HUES48 (cell line): ENCODE results near the gene TSEN54.
A peak's percentile ranks its signal among the peaks of the same experiment; 100 is the strongest.

Experiments used
- H3K27ac ChIP-seq: one replicate; pipeline ENCODE4 v1.7.0; 2013; ENCODE audit warnings: low read depth, low read length, inconsistent platforms
- H3K27me3 ChIP-seq: 2 replicates; pipeline ENCODE4 v1.6.1; 2013; ENCODE audit warnings: mild to moderate bottlenecking, low read length; ENCODE audit not compliant: control insufficient read depth, insufficient read depth
- H3K36me3 ChIP-seq: 2 replicates; pipeline ENCODE4 v1.6.1; 2013; ENCODE audit warnings: low read length; ENCODE audit not compliant: control insufficient read depth, insufficient read depth
- H3K4me1 ChIP-seq: 2 replicates; pipeline ENCODE4 v1.6.1; 2013; ENCODE audit warnings: mild to moderate bottlenecking, low read length; ENCODE audit not compliant: control insufficient read depth, insufficient read depth
- H3K4me3 ChIP-seq: 2 replicates; pipeline ENCODE4 v1.5.1; 2013; ENCODE audit warnings: mild to moderate bottlenecking, low read depth, low read length
- H3K9ac ChIP-seq: 2 replicates; pipeline ENCODE4 v1.6.1; 2013; ENCODE audit warnings: mild to moderate bottlenecking, low read depth, low read length, moderate library complexity
- H3K9me3 ChIP-seq: 2 replicates; pipeline ENCODE4 v1.6.1; 2013; ENCODE audit warnings: low read length; ENCODE audit not compliant: control insufficient read depth, insufficient read depth

TSEN54 gene

DNA sequence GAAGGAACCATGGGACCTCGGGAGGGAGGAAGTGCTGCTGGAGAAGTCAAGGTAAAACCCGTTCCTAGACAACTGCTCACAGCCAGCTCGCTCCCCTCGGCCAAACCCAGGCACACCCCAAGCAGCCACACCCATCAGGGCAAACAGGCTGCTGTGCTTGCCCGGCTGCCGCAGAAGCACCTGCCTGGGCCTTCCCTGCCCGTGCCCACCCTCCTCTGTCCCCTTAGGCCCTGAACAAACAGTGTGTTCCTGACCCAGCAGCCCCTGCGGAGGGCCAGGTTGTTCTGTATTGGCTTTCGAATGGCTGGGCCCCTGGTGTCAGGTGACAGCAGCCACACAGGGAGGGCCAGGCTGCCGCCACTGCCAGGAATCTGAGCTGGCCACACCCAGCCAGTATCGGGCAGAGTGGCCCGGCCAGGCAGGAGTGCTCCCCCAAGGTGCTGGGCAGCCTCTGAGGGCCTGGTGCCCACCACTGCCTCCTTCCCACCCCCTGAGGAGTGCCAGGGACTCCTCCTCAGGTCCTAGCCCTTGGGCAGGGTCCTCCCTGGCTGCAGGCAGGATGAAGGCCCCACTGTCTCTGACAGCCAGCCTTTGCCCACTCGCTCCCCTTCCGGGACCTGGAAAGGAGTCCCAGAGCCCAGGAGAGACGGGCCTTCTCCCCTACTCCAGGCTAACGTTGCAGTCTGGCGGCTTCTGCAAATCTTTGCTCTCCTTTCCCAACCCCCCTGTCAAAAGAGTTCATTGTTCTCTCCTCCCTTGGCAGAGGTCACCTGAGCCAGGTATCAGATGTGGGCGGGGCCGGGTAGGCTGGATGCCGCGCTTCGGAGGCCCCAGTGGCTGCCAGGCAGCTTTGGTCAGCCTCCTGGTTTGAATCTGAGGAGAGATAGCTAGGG is 33.2 kb downstream of the TSEN54 start:
- H3K27me3 ChIP-seq, result no peaks in the 10 kb centered on the region
- H3K4me3 ChIP-seq, result peak overlapping the region; percentile 53
- no peaks in the 10 kb centered on the region for H3K9me3 ChIP-seq
- peak overlapping the region; percentile 75 for H3K27ac ChIP-seq
- peaks cover 23% of the 10 kb centered on the region; the same call in 1 of the 2 replicates for H3K4me1 ChIP-seq
- H3K36me3 ChIP-seq, result no peaks in the 10 kb centered on the region; the same call in 1 of the 2 replicates
- no peak overlapping the region for H3K9ac ChIP-seq

DNA sequence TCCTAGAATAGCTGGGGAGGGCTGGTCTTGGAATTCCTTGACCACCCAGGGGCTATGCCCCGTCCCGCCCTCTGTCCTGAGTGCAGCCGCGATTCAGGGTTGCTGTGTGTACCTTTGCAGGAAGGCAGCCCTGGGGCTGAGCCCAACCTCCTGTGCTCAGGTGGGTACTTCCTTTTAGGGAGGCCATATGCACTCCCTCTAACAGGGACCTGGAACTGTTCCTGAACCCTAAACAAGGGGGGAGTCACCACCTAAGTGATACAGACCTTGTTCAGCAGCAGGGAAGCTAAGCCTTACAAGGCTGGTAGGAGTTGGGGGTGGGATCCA is 33.8 kb downstream of the TSEN54 start:
- Histone ChIP-seq H3K9me3 (no peaks in the 10 kb centered on the region), H3K27me3 (no peaks in the 10 kb centered on the region), H3K9ac (no peak overlapping the region), H3K4me3 (peak overlapping the region; percentile 53; the same call in 1 of the 2 replicates), H3K4me1 (peaks cover 23% of the 10 kb centered on the region; the same call in 1 of the 2 replicates), H3K27ac (peak overlapping the region; percentile 75), H3K36me3 (no peaks in the 10 kb centered on the region; the same call in 1 of the 2 replicates)

DNA sequence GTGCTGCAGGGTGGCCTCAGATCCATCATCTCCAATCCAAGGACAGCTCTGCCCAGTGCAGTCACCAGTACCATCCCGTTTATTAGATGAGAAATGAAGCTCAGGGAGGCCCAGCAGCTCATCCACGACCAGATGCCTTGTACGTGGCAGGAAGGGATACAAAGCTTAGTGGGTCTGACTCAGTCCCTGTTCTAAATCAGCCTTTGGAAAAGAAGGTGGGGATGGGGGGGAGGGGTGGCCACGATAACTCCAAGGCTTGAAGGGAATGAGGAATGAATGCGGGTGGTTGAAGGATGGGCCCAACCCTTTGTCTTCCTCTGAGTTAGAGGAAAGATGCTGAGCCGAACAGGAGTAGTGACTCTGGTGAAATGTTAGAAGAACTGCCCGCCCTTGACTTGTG is 34.9 kb downstream of the TSEN54 start:
- Histone ChIP-seq H3K9me3 (no peaks in the 10 kb centered on the region), H3K27ac (no peak overlapping the region), H3K4me1 (peaks cover 23% of the 10 kb centered on the region; the same call in 1 of the 2 replicates), H3K36me3 (no peaks in the 10 kb centered on the region), H3K27me3 (no peaks in the 10 kb centered on the region), H3K9ac (no peak overlapping the region), H3K4me3 (no peak overlapping the region)

DNA sequence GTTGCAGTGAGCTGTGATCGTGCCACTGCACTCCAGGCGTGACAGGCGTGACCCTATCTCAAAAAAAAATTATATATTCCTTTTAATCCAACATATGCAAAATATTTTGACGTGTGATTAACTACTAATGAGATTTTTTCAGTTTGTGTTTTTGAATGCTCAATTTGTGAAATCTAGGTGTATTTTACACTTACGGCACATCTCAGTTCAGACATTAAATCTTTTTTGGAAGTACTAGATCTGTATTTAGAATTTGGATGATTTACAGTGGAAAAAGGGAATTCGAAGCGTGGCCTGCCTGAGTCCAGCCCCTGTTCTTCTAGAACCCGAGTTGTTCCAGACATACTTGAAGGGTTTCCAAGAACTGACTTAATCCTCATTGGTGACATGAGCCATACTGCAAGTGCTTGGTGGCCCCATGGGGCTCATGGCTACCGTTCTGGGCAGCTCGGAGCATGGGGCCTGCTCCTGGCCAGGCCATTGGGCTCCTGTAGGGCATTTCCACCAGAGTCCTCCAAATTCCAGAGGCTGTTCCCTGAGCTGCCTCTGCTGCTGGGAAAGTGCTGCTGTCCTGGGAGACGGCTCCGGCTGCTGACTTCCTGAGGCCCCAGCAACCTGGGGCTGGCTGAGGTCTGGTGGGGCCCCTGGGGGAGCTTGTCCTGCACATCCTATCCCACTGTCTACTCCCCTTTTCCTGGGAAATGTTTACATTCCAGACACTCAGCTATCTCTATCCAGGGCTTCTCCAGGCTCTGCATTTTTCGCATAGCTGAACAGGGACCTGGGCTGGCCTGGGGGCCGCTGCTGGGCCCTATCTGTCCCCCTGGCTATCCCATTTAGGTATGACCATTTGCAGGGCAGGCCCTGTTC is 36.3 kb downstream of the TSEN54 start:
- H3K9me3 ChIP-seq, result no peaks in the 10 kb centered on the region
- no peak overlapping the region; the same call in 1 of the 2 replicates for H3K9ac ChIP-seq
- peaks cover 23% of the 10 kb centered on the region; the same call in 1 of the 2 replicates for H3K4me1 ChIP-seq
- H3K27ac ChIP-seq, result peak overlapping the region; percentile 70
- H3K4me3 ChIP-seq, result no peak overlapping the region
- H3K27me3 ChIP-seq, result no peaks in the 10 kb centered on the region
- H3K36me3 ChIP-seq, result no peaks in the 10 kb centered on the region

DNA sequence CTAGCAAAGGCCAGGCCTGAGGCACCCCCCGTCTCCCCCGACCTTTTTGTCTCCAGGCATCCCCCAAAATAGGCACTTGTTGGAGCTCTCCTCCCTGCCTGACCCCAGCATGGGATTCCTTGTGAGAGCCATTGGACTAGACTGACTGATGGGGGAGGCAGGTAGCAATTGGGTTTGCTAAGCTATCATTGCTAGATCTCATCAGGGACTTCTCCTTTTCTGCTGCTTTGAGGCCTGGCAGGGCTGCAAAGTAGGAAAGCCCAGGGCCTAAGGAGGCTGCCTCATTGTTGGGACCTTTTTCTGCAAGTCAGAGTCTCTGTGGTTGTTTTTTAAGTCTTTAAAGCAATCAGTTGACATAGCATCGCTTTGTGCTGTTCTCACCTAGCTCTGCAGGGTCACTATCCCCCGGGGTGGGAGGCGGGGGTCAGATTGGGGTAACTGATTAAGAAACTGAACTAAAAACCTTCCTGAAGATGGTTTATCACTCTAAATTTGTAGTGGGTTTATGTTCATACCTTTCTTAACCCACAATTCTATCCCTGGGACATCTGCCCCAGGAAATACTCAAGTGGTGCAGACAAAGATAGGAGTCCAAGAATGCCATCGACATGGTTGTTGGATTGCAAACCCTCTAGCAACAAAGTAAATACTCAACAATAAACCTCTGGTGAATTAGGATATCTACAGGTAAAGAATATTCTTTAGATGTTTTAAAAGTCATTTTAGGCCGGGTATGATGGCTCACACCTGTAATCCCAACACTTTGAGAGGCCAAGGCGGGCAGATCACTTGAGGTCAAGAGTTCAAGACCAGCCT is 37.2 kb downstream of the TSEN54 start:
- H3K27me3 ChIP-seq, result no peaks in the 10 kb centered on the region
- no peak overlapping the region for H3K9ac ChIP-seq
- H3K9me3 ChIP-seq, result no peaks in the 10 kb centered on the region
- no peak overlapping the region for H3K4me3 ChIP-seq
- H3K4me1 ChIP-seq, result peaks cover 23% of the 10 kb centered on the region; the same call in 1 of the 2 replicates
- H3K27ac ChIP-seq, result peak overlapping the region; percentile 70
- no peaks in the 10 kb centered on the region for H3K36me3 ChIP-seq

DNA sequence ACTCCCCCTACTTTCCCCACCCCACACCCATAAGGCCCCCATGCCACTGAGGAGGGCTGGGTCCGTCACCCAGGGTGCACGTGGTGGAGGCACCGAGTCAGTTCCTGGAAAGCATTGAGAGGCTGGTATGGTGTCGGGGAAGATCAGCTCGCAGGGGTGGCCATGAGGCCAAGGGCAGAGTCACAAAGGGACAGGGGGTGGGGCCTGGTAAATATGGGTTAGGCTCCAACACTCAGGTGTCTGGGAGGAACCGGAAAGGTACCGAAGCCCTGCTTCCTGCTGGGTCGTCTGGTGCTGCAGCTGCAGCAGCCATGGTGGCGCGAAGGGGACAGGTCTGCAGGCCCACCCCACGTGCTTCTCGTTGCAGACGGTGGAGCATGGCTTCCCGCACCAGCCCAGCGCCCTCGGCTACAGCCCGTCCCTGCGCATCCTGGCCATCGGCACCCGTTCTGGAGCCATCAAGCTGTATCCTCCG is 39.4 kb downstream of the TSEN54 start:
- Histone ChIP-seq H3K9ac (no peak overlapping the region), H3K27ac (no peak overlapping the region), H3K4me1 (peaks cover 14% of the 10 kb centered on the region; the same call in 1 of the 2 replicates)

DNA sequence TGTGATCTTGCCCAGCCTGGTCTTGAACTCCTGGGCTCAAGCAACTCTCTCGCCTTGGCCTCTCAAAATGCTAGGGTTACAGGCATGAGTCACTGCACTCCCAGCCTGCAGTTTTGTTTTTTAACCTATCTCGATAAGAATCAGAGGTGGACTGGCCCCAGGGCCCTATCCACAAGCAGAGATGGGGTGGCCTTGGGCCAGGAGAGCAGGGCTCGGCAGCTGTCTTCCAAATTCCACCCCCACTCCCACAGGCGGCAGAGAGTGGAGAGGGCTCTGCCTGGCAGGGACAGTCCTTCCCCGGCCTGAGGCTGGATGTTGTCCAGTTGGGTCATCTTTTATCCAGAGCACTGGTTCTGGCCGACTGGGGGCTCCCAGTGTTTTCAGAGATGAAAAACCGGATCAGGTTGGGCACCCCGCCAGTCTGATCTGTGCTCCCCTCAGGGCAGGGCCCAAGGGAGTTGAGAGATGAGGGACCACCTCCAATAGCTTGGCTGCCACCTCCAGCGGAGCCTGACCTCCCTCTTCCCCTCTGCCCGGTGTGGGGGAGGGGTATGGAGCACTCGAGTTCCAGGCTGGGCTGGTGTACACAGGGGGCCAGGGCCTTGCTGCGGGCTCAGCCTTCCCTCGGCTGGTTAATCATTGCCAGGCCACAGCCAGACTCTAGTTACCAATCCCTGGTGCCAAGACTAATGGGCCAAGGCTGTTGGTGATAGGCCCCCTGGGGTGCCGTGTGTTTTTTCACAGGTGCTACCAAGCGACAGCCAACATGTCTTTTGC is 40.9 kb downstream of the TSEN54 start:
- Histone ChIP-seq H3K9me3 (no peaks in the 10 kb centered on the region), H3K9ac (no peak overlapping the region), H3K27ac (no peak overlapping the region), H3K4me1 (peaks cover 7% of the 10 kb centered on the region; the same call in 1 of the 2 replicates), H3K27me3 (no peaks in the 10 kb centered on the region), H3K4me3 (no peak overlapping the region), H3K36me3 (no peaks in the 10 kb centered on the region)

More for the DNA sequence above, 39.4 kb downstream of the TSEN54 start:
- Histone ChIP-seq H3K4me3 (no peak overlapping the region), H3K27me3 (no peaks in the 10 kb centered on the region), H3K9me3 (no peaks in the 10 kb centered on the region), H3K36me3 (no peaks in the 10 kb centered on the region)

DNA sequence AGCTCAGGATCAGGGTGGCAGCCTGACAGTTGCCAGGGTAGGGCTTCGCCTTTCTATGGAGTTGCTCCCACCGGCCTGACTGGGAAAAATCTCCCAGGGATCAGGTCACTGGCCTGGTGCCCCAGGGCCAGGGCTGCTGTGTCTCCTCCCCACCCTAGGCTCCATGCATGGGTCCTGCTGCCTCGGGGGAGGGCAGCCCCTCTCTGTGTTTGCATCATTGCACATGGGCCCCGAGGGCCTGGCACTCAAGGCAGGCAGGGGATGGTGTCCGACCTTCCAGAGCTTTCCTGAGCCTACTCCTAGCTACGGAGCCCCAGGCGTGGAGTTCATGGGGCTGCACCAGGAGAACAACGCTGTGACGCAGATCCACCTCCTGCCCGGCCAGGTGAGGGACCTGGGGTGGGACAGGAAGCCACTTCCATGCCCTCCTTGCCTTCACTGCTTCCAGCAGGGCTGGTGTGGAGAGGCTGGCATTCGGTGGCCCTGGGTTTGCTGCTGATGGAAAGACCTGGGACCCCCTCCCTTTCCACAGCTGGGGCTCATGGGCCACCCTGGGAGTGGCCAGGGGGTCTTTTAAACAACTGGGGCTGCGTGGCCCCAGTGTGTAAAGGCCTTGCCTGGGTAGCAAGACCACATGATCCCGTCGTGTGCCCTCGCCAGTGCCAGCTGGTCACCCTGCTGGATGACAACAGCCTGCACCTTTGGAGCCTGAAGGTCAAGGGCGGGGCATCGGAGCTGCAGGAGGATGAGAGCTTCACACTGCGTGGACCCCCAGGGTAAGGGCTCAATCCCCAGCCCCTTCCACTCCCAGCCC is 41.7 kb downstream of the TSEN54 start:
- H3K36me3 ChIP-seq, result peaks cover 4% of the 10 kb centered on the region; the same call in 1 of the 2 replicates
- H3K27ac ChIP-seq, result no peak overlapping the region
- no peak overlapping the region for H3K4me3 ChIP-seq
- no peak overlapping the region for H3K9ac ChIP-seq
- peaks cover under 1% of the 10 kb centered on the region; the same call in 1 of the 2 replicates for H3K4me1 ChIP-seq
- no peaks in the 10 kb centered on the region for H3K9me3 ChIP-seq
- H3K27me3 ChIP-seq, result no peaks in the 10 kb centered on the region

DNA sequence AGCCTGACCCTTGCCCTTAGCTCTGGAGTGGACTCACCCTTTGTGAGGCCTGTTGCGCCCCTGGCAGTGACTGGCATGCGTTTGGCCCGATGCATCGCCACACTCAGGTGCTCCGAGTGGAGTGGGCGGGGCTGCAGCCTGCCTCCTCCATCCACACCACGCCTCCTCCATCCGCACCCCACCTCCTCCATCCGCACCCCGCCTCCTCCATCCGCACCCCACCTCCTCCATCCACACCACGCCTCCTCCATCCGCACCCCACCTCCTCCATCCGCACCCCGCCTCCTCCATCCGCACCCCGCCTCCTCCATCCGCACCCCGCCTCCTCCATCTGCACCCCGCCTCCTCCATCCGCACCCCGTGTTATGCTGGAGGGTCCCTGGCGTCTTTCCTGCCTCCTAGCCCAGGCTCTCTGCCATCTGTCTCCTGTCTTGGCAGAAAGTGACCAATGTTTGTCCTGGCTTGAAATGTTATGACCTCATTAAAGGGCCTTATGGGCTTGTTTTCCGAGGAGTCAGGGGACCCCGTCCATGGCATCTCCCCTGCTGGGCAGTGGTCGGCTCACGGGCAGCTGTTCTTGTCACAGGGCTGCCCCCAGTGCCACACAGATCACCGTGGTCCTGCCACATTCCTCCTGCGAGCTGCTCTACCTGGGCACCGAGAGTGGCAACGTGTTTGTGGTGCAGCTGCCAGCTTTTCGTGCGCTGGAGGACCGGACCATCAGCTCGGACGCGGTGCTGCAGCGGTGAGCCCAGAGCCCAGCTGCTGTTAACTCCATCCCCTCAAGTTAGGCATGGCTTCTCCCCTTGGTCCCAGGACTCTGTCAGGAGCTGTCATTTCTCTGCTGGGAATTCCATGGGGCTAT is 42.6 kb downstream of the TSEN54 start:
- Histone ChIP-seq H3K4me3 (no peak overlapping the region), H3K27me3 (no peaks in the 10 kb centered on the region), H3K27ac (no peak overlapping the region), H3K36me3 (peaks cover 13% of the 10 kb centered on the region), H3K9me3 (no peaks in the 10 kb centered on the region), H3K4me1 (no peaks in the 10 kb centered on the region), H3K9ac (no peak overlapping the region)
